Activated effector memory CD4-positive, alpha-beta T cell treated with Interleukin-2 at 50 U/mL for 16 hours (primary cell): ENCODE results near the gene DPP10.
"Not testable (repeated sequence)": the region's sequence is repeated elsewhere in the genome, so short reads cannot be mapped to it uniquely, and the experiment has no call there.

Experiments
- DNase-seq: peaks from one replicate; pipeline ENCODE4 v3.0.0-alpha.2; 2020

The DPP10 gene

GRCh38 chr2:114729026-114729425 is 286.6 kb downstream of the DPP10 start:
- DNase-seq, result no peak

- DNase-seq, result no peak
Measured at GRCh38 chr2:114735126-114735525, 292.7 kb downstream of the DPP10 start.

GRCh38 chr2:114742245-114742644 is 299.8 kb downstream of the DPP10 start:
- DNase-seq, result no peak

GRCh38 chr2:114745700-114746099 is 303.3 kb downstream of the DPP10 start:
- no peak for DNase-seq

GRCh38 chr2:114748175-114748574 is 305.7 kb downstream of the DPP10 start:
- not testable (repeated sequence) for DNase-seq

GRCh38 chr2:114752425-114752824 is 310.0 kb downstream of the DPP10 start:
- no peak for DNase-seq

- no peak for DNase-seq
Measured at GRCh38 chr2:114753145-114753544, 310.7 kb downstream of the DPP10 start.

GRCh38 chr2:114754907-114755563 is 312.6 kb downstream of the DPP10 start:
- DNase-seq, result no peak

GRCh38 chr2:114762376-114762775 is 319.9 kb downstream of the DPP10 start:
- no peak for DNase-seq

- no peak for DNase-seq
Measured at GRCh38 chr2:114762986-114763385, 320.5 kb downstream of the DPP10 start.

- no peak for DNase-seq
Measured at GRCh38 chr2:114769110-114769509, 326.7 kb downstream of the DPP10 start.

GRCh38 chr2:114769991-114770390 is 327.6 kb downstream of the DPP10 start:
- DNase-seq, result no peak

- no peak for DNase-seq
Measured at GRCh38 chr2:114784046-114784445, 341.6 kb downstream of the DPP10 start.

GRCh38 chr2:114784890-114785583 is 342.6 kb downstream of the DPP10 start:
- DNase-seq, result no peak

- DNase-seq, result no peak
Measured at GRCh38 chr2:114786901-114787300, 344.5 kb downstream of the DPP10 start.

- no peak for DNase-seq
Measured at GRCh38 chr2:114787486-114787885, 345.0 kb downstream of the DPP10 start.

GRCh38 chr2:114789989-114790388 is 347.5 kb downstream of the DPP10 start:
- no peak for DNase-seq

GRCh38 chr2:114797540-114797939 is 355.1 kb downstream of the DPP10 start:
- no peak for DNase-seq

- no peak for DNase-seq
Measured at GRCh38 chr2:114797942-114798341, 355.5 kb downstream of the DPP10 start.

GRCh38 chr2:114800371-114800770 is 357.9 kb downstream of the DPP10 start:
- no peak for DNase-seq

GRCh38 chr2:114805195-114805594 is 362.8 kb downstream of the DPP10 start:
- DNase-seq, result no peak

- DNase-seq, result no peak
Measured at GRCh38 chr2:114810092-114810491, 367.7 kb downstream of the DPP10 start.

- no peak for DNase-seq
Measured at GRCh38 chr2:114812261-114812660, 369.8 kb downstream of the DPP10 start.

- no peak for DNase-seq
Measured at GRCh38 chr2:114814355-114814754, 371.9 kb downstream of the DPP10 start.

GRCh38 chr2:114821055-114821454 is 378.6 kb downstream of the DPP10 start:
- DNase-seq, result no peak
